Measurements from ENCODE around the gene KCNIP3.

KCNIP3 gene

GRCh38 chr2:95317665-95318425 lies 20.7 kb downstream of the KCNIP3 start:
- TF ChIP-seq, protein P1, sequence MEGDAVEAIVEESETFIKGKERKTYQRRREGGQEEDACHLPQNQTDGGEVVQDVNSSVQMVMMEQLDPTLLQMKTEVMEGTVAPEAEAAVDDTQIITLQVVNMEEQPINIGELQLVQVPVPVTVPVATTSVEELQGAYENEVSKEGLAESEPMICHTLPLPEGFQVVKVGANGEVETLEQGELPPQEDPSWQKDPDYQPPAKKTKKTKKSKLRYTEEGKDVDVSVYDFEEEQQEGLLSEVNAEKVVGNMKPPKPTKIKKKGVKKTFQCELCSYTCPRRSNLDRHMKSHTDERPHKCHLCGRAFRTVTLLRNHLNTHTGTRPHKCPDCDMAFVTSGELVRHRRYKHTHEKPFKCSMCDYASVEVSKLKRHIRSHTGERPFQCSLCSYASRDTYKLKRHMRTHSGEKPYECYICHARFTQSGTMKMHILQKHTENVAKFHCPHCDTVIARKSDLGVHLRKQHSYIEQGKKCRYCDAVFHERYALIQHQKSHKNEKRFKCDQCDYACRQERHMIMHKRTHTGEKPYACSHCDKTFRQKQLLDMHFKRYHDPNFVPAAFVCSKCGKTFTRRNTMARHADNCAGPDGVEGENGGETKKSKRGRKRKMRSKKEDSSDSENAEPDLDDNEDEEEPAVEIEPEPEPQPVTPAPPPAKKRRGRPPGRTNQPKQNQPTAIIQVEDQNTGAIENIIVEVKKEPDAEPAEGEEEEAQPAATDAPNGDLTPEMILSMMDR (IDR thresholded peaks at IDR 0.05; ENCODE audit: low read depth, low read length) = no peak
- H3K4me3 ChIP-seq (ENCODE audit: low read depth, low read length) = no peak overlapping the region

DNA sequence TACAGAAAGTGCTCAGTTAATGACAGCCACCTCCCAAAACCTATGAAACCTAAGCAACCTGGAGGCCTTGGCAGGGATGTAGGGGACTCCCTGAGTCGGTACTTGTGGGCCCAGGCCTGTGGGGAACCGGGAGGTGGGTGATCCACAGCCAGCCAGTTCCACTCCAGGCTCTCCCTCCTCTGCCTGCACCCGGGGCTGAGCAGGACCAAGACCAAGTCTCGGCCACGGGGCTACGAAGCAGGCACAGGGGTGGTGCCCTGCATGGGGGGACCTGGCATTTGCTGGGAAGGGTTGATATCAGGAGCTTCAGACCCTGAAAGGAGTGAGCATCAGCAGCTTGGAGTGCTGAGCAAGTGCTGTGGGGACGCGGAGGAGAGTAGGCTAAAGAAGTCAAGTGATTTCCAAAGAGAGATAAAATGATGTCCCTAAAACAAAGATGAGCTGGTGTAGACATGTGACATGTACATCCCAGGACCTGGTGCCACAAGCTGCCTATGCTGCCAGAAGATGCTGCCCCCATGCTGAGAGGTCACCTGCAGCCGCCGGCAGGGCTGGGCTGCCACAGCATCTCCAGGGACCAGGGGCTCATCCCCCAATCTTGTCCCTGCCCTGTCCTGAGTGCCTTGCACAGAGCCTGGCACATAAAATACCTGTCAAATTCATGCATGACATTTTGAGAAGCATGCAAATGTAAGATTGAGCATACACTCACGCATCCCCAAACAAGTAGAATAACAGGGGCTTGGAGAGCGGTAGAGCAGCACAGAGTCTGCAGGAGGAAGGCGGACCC lies 21.5 kb downstream of the KCNIP3 start:
- H3K4me3 ChIP-seq (ENCODE audit: low read depth, low read length) = no peak overlapping the region
- TF ChIP-seq, protein P1 (IDR thresholded peaks at IDR 0.05; ENCODE audit: low read depth, low read length) = no peak

- no peak overlapping the region for H3K4me3 ChIP-seq (ENCODE audit: low read depth, low read length)
- TF ChIP-seq, protein P1 (IDR thresholded peaks at IDR 0.05; ENCODE audit: low read depth, low read length) = no peak
These were observed 22.6 kb downstream of the KCNIP3 start for GRCh38 chr2:95319481-95320343.

- TF ChIP-seq, protein P1 (IDR thresholded peaks at IDR 0.05; ENCODE audit: low read depth, low read length) = no peak
- H3K4me3 ChIP-seq (ENCODE audit: low read depth, low read length) = no peak overlapping the region
These were observed 23.2 kb downstream of the KCNIP3 start for GRCh38 chr2:95320344-95320712.

- TF ChIP-seq, protein P1 (IDR thresholded peaks at IDR 0.05; ENCODE audit: low read depth, low read length) = no peak
- no peak overlapping the region for H3K4me3 ChIP-seq (ENCODE audit: low read depth, low read length)
These were observed 24.0 kb downstream of the KCNIP3 start for GRCh38 chr2:95320986-95321767.

GRCh38 chr2:95323347-95324155 lies 26.4 kb downstream of the KCNIP3 start:
- TF ChIP-seq, protein P1 (IDR thresholded peaks at IDR 0.05; ENCODE audit: low read depth, low read length) = peak; percentile 21; the same call in 1 of the 2 replicates
- no peak overlapping the region for H3K4me3 ChIP-seq (ENCODE audit: low read depth, low read length)

Data from WI38 (cell line).